Astrocyte (in vitro differentiated cells and primary cell): Measurements from ENCODE around the gene PLEKHM2. TPM values are rescaled to one million over a fixed set of nuclear protein-coding genes. Genes with fewer than 3 reads are reported as not detected.

Experiments
- DNase-seq: peaks from one replicate; pipeline ENCODE4 v3.0.0-alpha.2; 2010; ENCODE audit warnings: low read depth
- FAIRE-seq: peaks from 2 replicates; lab custom pipeline; 2011; peaks lifted over from hg19 to GRCh38; lab: Jason Lieb, UNC
- H2AFZ ChIP-seq: 2 replicates; pipeline ENCODE4 v1.6.0; 2012; ENCODE audit warnings: low read depth, low read length, inconsistent platforms
- H3K27ac ChIP-seq: 2 replicates; pipeline ENCODE4 v1.5.1; 2011; ENCODE audit warnings: low read depth, low read length, inconsistent platforms
- H3K27me3 ChIP-seq: 2 replicates; pipeline ENCODE4 v1.6.0; 2011; ENCODE audit warnings: low read length, inconsistent platforms; ENCODE audit not compliant: insufficient read depth
- H3K36me3 ChIP-seq: 2 replicates; pipeline ENCODE4 v1.5.1; 2011; ENCODE audit warnings: low read length, inconsistent platforms; ENCODE audit not compliant: insufficient read depth
- H3K4me1 ChIP-seq: 2 replicates; pipeline ENCODE4 v1.5.1; 2011; ENCODE audit warnings: low read length, inconsistent platforms; ENCODE audit not compliant: insufficient read depth
- H3K4me2 ChIP-seq: 2 replicates; pipeline ENCODE4 v1.6.0; 2012; ENCODE audit warnings: low read length, inconsistent platforms
- H3K4me3 ChIP-seq: 2 replicates; pipeline ENCODE4 v1.5.1; 2011; ENCODE audit warnings: low read depth, mild to moderate bottlenecking, low read length, inconsistent platforms; ENCODE audit not compliant: insufficient read depth
- H3K79me2 ChIP-seq: 2 replicates; pipeline ENCODE4 v1.6.0; 2012; ENCODE audit warnings: mild to moderate bottlenecking, low read length, inconsistent platforms; ENCODE audit not compliant: insufficient read depth
- H3K9ac ChIP-seq: 2 replicates; pipeline ENCODE4 v1.6.0; 2012; ENCODE audit warnings: mild to moderate bottlenecking, low read length, inconsistent platforms
- H3K9me3 ChIP-seq: 2 replicates; pipeline ENCODE4 v1.5.1; 2012; ENCODE audit warnings: low read depth, mild to moderate bottlenecking, low read length, inconsistent platforms; ENCODE audit not compliant: insufficient read depth
- H4K20me1 ChIP-seq: 2 replicates; pipeline ENCODE4 v1.6.0; 2012; ENCODE audit warnings: low read length, inconsistent platforms; ENCODE audit not compliant: insufficient read depth
- H3K27ac Mint-ChIP-seq: one replicate; pipeline ENCODE4 v1.8.0; 2021; ENCODE audit warnings: mild to moderate bottlenecking, mixed read lengths; ENCODE audit not compliant: unreplicated experiment
- H3K27me3 Mint-ChIP-seq: one replicate; pipeline ENCODE4 v1.8.0; 2021; ENCODE audit warnings: low read depth, mixed read lengths; ENCODE audit not compliant: unreplicated experiment
- H3K36me3 Mint-ChIP-seq: one replicate; pipeline ENCODE4 v1.8.0; 2021; ENCODE audit warnings: low read depth, mixed read lengths; ENCODE audit not compliant: unreplicated experiment
- H3K4me1 Mint-ChIP-seq: one replicate; pipeline ENCODE4 v1.8.0; 2021; ENCODE audit warnings: low read depth, mixed read lengths; ENCODE audit not compliant: unreplicated experiment
- H3K4me3 Mint-ChIP-seq: one replicate; pipeline ENCODE4 v1.8.0; 2021; ENCODE audit warnings: mild to moderate bottlenecking, moderate library complexity, mixed read lengths; ENCODE audit not compliant: unreplicated experiment
- H3K9me3 Mint-ChIP-seq: one replicate; pipeline ENCODE4 v1.8.0; 2021; ENCODE audit warnings: mild to moderate bottlenecking, mixed read lengths; ENCODE audit not compliant: unreplicated experiment
- CTCF ChIP-seq: IDR thresholded peaks from 2 replicates; pipeline ENCODE4 v1.5.1; 2011; ENCODE audit warnings: low read depth, mild to moderate bottlenecking, inconsistent platforms, low read length, moderate library complexity; ENCODE audit not compliant: insufficient read depth
- EZH2 ChIP-seq: IDR thresholded peaks from 2 replicates; pipeline ENCODE4 v1.6.1; 2012; ENCODE audit warnings: mild to moderate bottlenecking, low read length, inconsistent platforms; ENCODE audit not compliant: insufficient read depth
- total RNA-seq: library from RNA; stranded (reverse); gene quantifications from 2 replicates; pipeline ENCODE4 v1.2.1, GENCODE V29; 2021

PLEKHM2 gene
- total RNA-seq, 1 donor from 2014 or later: 48.3 TPM

- no peaks in the 10 kb centered on the region for H3K9me3 Mint-ChIP-seq
- no peak overlapping the region for H3K27ac Mint-ChIP-seq
- H3K36me3 Mint-ChIP-seq: peaks cover 22% of the 10 kb centered on the region
- Histone ChIP-seq H3K27ac (no peak overlapping the region), H3K9me3 (no peaks in the 10 kb centered on the region), H3K4me2 (no peak overlapping the region), H3K27me3 (no peaks in the 10 kb centered on the region), H3K4me1 (no peaks in the 10 kb centered on the region), H3K36me3 (peaks cover 7% of the 10 kb centered on the region), H2AFZ (no peak overlapping the region), H3K9ac (no peak overlapping the region), H3K4me3 (no peak overlapping the region), H4K20me1 (peaks cover 8% of the 10 kb centered on the region), H3K79me2 (no peaks in the 10 kb centered on the region)
- DNase-seq: no peak
- H3K27me3 Mint-ChIP-seq: no peaks in the 10 kb centered on the region
- peaks cover 1% of the 10 kb centered on the region for H3K4me1 Mint-ChIP-seq
- no peak overlapping the region for H3K4me3 Mint-ChIP-seq
- no peak for FAIRE-seq
- no peak for TF ChIP-seq EZH2
- TF ChIP-seq CTCF: no peak
These were observed 39.6 kb downstream of the PLEKHM2 start for GRCh38 chr1:15723631-15724246.

- no peak overlapping the region for H3K4me2 ChIP-seq
- no peak overlapping the region for H2AFZ ChIP-seq
- H3K4me1 Mint-ChIP-seq: peaks cover 1% of the 10 kb centered on the region
- H3K36me3 Mint-ChIP-seq: peaks cover 23% of the 10 kb centered on the region
- H3K4me1 ChIP-seq: no peaks in the 10 kb centered on the region
- H3K27ac ChIP-seq: no peak overlapping the region
- no peak overlapping the region for H3K4me3 Mint-ChIP-seq
- peaks cover 7% of the 10 kb centered on the region for H3K36me3 ChIP-seq
- DNase-seq (no peak), FAIRE-seq (no peak)
- H3K27me3 Mint-ChIP-seq: no peaks in the 10 kb centered on the region
- no peaks in the 10 kb centered on the region for H3K9me3 Mint-ChIP-seq
- no peak overlapping the region for H3K4me3 ChIP-seq
- peaks cover 8% of the 10 kb centered on the region for H4K20me1 ChIP-seq
- H3K27ac Mint-ChIP-seq: no peak overlapping the region
- H3K9ac ChIP-seq: no peak overlapping the region
- TF ChIP-seq CTCF: no peak
- no peak for TF ChIP-seq EZH2
- no peaks in the 10 kb centered on the region for H3K9me3 ChIP-seq
- H3K27me3 ChIP-seq: no peaks in the 10 kb centered on the region
- no peaks in the 10 kb centered on the region for H3K79me2 ChIP-seq
These were observed 41.1 kb downstream of the PLEKHM2 start for GRCh38 chr1:15724949-15725880.
